ENCODE data around the gene TMEM131.

DNA sequence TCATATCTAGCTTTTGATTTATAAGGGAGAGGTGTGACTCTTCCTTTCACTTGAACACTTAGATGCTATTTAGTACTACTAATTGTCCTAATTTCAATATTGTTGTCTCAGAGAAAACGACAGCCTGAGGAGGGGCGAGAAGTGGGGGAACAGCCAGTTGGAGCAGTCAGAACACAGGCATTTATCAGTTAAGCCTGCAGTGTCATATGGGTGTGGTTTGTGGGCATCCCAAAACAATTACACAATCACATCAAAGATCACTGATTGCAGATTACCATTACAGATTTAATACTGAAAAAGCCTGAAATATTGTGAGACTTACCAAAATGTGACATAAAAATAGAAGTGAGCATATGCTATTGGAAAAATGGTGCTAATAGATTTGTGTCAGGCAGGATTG lies 15.8 kb downstream of the TMEM131 start:
- TF ChIP-seq, protein P1, sequence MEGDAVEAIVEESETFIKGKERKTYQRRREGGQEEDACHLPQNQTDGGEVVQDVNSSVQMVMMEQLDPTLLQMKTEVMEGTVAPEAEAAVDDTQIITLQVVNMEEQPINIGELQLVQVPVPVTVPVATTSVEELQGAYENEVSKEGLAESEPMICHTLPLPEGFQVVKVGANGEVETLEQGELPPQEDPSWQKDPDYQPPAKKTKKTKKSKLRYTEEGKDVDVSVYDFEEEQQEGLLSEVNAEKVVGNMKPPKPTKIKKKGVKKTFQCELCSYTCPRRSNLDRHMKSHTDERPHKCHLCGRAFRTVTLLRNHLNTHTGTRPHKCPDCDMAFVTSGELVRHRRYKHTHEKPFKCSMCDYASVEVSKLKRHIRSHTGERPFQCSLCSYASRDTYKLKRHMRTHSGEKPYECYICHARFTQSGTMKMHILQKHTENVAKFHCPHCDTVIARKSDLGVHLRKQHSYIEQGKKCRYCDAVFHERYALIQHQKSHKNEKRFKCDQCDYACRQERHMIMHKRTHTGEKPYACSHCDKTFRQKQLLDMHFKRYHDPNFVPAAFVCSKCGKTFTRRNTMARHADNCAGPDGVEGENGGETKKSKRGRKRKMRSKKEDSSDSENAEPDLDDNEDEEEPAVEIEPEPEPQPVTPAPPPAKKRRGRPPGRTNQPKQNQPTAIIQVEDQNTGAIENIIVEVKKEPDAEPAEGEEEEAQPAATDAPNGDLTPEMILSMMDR (IDR thresholded peaks at IDR 0.05): no peak
- no peak for TF ChIP-seq POLR2A (IDR thresholded peaks at IDR 0.05)
